CD14-positive monocyte (primary cell): ENCODE results near the gene LETM1. TPM values are rescaled to one million over a fixed set of nuclear protein-coding genes. Genes with fewer than 3 reads are reported as not detected.

Experiments
- DNase-seq, 3 donors: peaks; one replicate each; pipeline ENCODE4 v3.0.0-alpha.2; 2011 to 2022
- H2AFZ ChIP-seq: 2 replicates; pipeline ENCODE4 v1.6.0; 2012; ENCODE audit warnings: mild to moderate bottlenecking, low read depth, low read length, inconsistent platforms; ENCODE audit not compliant: insufficient read depth, poor library complexity, severe bottlenecking
- H3K27ac ChIP-seq, 2 donors: 1 replicate in 1 of 2; 2 replicates in 1 of 2; pipeline ENCODE4 v1.5.1; 2012 to 2013; ENCODE audit warnings: low read length in 2 of 2, control low read depth in 1 of 2, inconsistent platforms in 1 of 2, low read depth in 1 of 2, mild to moderate bottlenecking in 1 of 2
- H3K27me3 ChIP-seq, 2 donors: one replicate each; pipeline versions ENCODE4 v1.6.0 to v1.6.1; 2011 to 2013; ENCODE audit warnings: low read length in 2 of 2; ENCODE audit not compliant: control insufficient read depth in 2 of 2, insufficient read depth in 2 of 2
- H3K36me3 ChIP-seq, 2 donors: replicated peaks in 1 of 2; 1 replicate in 1 of 2; 2 replicates in 1 of 2; pipeline versions ENCODE4 v1.5.1 to v1.6.1; 2012 to 2013; ENCODE audit warnings: low read length in 2 of 2, control low read depth in 1 of 2, inconsistent platforms in 1 of 2, mild to moderate bottlenecking in 1 of 2; ENCODE audit not compliant: insufficient read depth in 2 of 2, control insufficient read depth in 1 of 2
- H3K4me1 ChIP-seq, 2 donors: 1 replicate in 1 of 2; 2 replicates in 1 of 2; pipeline versions ENCODE4 v1.5.1 to v1.6.1; 2012 to 2013; ENCODE audit warnings: low read length in 2 of 2, control low read depth in 1 of 2, inconsistent platforms in 1 of 2, mild to moderate bottlenecking in 1 of 2, moderate library complexity in 1 of 2; ENCODE audit not compliant: insufficient read depth in 2 of 2, control insufficient read depth in 1 of 2
- H3K4me2 ChIP-seq: replicated peaks from 2 replicates; pipeline ENCODE3; 2012; ENCODE audit warnings: low read length, moderate library complexity, mild to moderate bottlenecking; ENCODE audit not compliant: poor library complexity, severe bottlenecking; ENCODE audit errors: extremely low read depth
- H3K4me3 ChIP-seq, 3 experiments: fragments of 200-600 bp in 1 of 3; sonication (generic) in 1 of 3; replicated peaks in 1 of 3; 1 replicate in 2 of 3; 2 replicates in 1 of 3; pipeline ENCODE4 v1.5.1; 2011 to 2013; ENCODE audit warnings: low read length in 3 of 3, mild to moderate bottlenecking in 3 of 3, control low read depth in 2 of 3, low read depth in 2 of 3, inconsistent platforms in 1 of 3, moderate library complexity in 1 of 3
- H3K79me2 ChIP-seq: 2 replicates; pipeline ENCODE4 v1.6.0; 2012; ENCODE audit warnings: mild to moderate bottlenecking, control low read depth, inconsistent platforms, low read length, moderate library complexity; ENCODE audit not compliant: insufficient read depth
- H3K9ac ChIP-seq: 2 replicates; pipeline ENCODE4 v1.6.0; 2017; ENCODE audit warnings: low read length, mild to moderate bottlenecking; ENCODE audit not compliant: insufficient read depth, poor library complexity, severe bottlenecking
- H3K9me3 ChIP-seq, 2 donors: replicated peaks in 1 of 2; 1 replicate in 1 of 2; 2 replicates in 1 of 2; pipeline versions ENCODE4 v1.5.1 to v1.6.1; 2012 to 2013; ENCODE audit warnings: low read length in 2 of 2, control low read depth in 1 of 2; ENCODE audit not compliant: control insufficient read depth in 1 of 2, insufficient read depth in 1 of 2
- H4K20me1 ChIP-seq: 2 replicates; pipeline ENCODE4 v1.6.0; 2012; ENCODE audit warnings: mild to moderate bottlenecking, low read length, control low read depth, moderate library complexity; ENCODE audit not compliant: insufficient read depth
- H3K27ac Mint-ChIP-seq, 7 donors: one replicate each; pipeline ENCODE4 v1.8.0; 2020; ENCODE audit warnings: mild to moderate bottlenecking in 7 of 7, mixed read lengths in 7 of 7, moderate library complexity in 6 of 7, inconsistent platforms in 2 of 7
- H3K27me3 Mint-ChIP-seq, 3 donors: one replicate each; pipeline ENCODE4 v1.8.0; 2021 to 2022; ENCODE audit warnings: low read depth in 3 of 3, mild to moderate bottlenecking in 3 of 3, mixed read lengths in 3 of 3, moderate library complexity in 3 of 3, inconsistent platforms in 1 of 3
- H3K36me3 Mint-ChIP-seq, 2 donors: one replicate each; pipeline ENCODE4 v1.8.0; 2020; ENCODE audit warnings: mixed read lengths in 2 of 2, inconsistent platforms in 1 of 2, mild to moderate bottlenecking in 1 of 2
- H3K4me1 Mint-ChIP-seq: one replicate; pipeline ENCODE4 v1.8.0; 2020; ENCODE audit warnings: mild to moderate bottlenecking, mixed read lengths
- H3K4me3 Mint-ChIP-seq, 2 donors: one replicate each; pipeline ENCODE4 v1.8.0; 2020; ENCODE audit warnings: mild to moderate bottlenecking in 2 of 2, mixed read lengths in 2 of 2, moderate library complexity in 1 of 2
- H3K9me3 Mint-ChIP-seq, 7 donors: one replicate each; pipeline ENCODE4 v1.8.0; 2020 to 2022; ENCODE audit warnings: mixed read lengths in 7 of 7, mild to moderate bottlenecking in 6 of 7, moderate library complexity in 6 of 7, inconsistent platforms in 2 of 7
- CTCF ChIP-seq: fragments of 200-600 bp; IDR thresholded peaks from one replicate; pipeline ENCODE4 v1.8.0; 2022; ENCODE audit warnings: antibody characterized with exemption, mild to moderate bottlenecking
- WGBS: methylation state at CpG from one replicate; pipeline ENCODE4 v1.1.5; 2013; ENCODE audit warnings: missing lambda C conversion rate; ENCODE audit not compliant: insufficient coverage; 5-methylcytosine and 5-hydroxymethylcytosine counted together
- intact Hi-C, 2 donors: fragments of 100-400 bp; cut with micrococcal nuclease; formaldehyde crosslinking; loops; one replicate each; pipeline versions ENCODE4 v1.15.0 to v1.15.1; 2023
- polyA plus RNA-seq, 3 donors: library from polyadenylated mRNA; depleted of rRNA in 1 of 3; unstranded in 2 of 3; stranded (reverse) in 1 of 3; fragments of 300-500 nt in 2 of 3; fragments of >200 nt in 1 of 3; fragmentation: Illumina TruSeq in 2 of 3; gene quantifications; 1 replicate in 2 of 3; 2 replicates in 1 of 3; pipeline ENCODE4 v1.2.3, GENCODE V29; 2012 to 2021

LETM1 gene
- polyA plus RNA-seq, 3 donors = 6.2 to 18.6 (median 9.0) TPM

- Histone ChIP-seq H3K36me3 (no peaks in the 10 kb centered on the region), H4K20me1 (no peaks in the 10 kb centered on the region), H3K27ac (no peak overlapping the region), H3K4me1 (no peaks in the 10 kb centered on the region), H3K4me3 (no peak overlapping the region), H3K27me3 (peaks cover 3 to 39% of the 10 kb centered on the region in 2 donors), H3K9me3 (no peaks in the 10 kb centered on the region), H3K79me2 (no peaks in the 10 kb centered on the region), H2AFZ (no peak overlapping the region), H3K9ac (no peak overlapping the region), H3K4me2 (no peak overlapping the region)
- H3K27me3 Mint-ChIP-seq = peaks cover 15 to 59% (median 23%) of the 10 kb centered on the region in 3 donors
- peaks cover 0 to 3% (median 0%) of the 10 kb centered on the region in 7 donors for H3K9me3 Mint-ChIP-seq
- H3K36me3 Mint-ChIP-seq = no peaks in the 10 kb centered on the region
- H3K4me1 Mint-ChIP-seq = no peaks in the 10 kb centered on the region
- no peak for TF ChIP-seq CTCF
- H3K4me3 Mint-ChIP-seq = no peak overlapping the region
- no peak for DNase-seq
- intact Hi-C loops = no loop called here
- WGBS = 85% methylated on average over 6 of the region's 6 CpGs
- no peak overlapping the region for H3K27ac Mint-ChIP-seq
Measured at GRCh38 chr4:1769692-1770091, 86.3 kb downstream of the LETM1 start.

GRCh38 chr4:1768367-1769034 lies 87.5 kb downstream of the LETM1 start:
- WGBS = 66% methylated on average over 16 of the region's 23 CpGs
- intact Hi-C loops = no loop called here
- H3K4me3 Mint-ChIP-seq = peak overlapping the region in 1 of 2 donors; percentile 78
- H3K27ac Mint-ChIP-seq = no peak overlapping the region
- TF ChIP-seq CTCF = no peak
- Histone ChIP-seq H3K9ac (no peak overlapping the region), H3K27ac (no peak overlapping the region), H2AFZ (no peak overlapping the region), H3K27me3 (peaks cover 3 to 48% of the 10 kb centered on the region in 2 donors), H4K20me1 (no peaks in the 10 kb centered on the region), H3K4me2 (no peak overlapping the region), H3K4me3 (no peak overlapping the region), H3K9me3 (no peaks in the 10 kb centered on the region), H3K4me1 (no peaks in the 10 kb centered on the region), H3K36me3 (no peaks in the 10 kb centered on the region), H3K79me2 (no peaks in the 10 kb centered on the region)
- peaks cover 24 to 71% (median 33%) of the 10 kb centered on the region in 3 donors for H3K27me3 Mint-ChIP-seq
- H3K36me3 Mint-ChIP-seq = no peaks in the 10 kb centered on the region
- no peak for DNase-seq
- H3K4me1 Mint-ChIP-seq = peaks cover 1% of the 10 kb centered on the region
- H3K9me3 Mint-ChIP-seq = peaks cover 0 to 3% (median 0%) of the 10 kb centered on the region in 7 donors
